AG08395 (cell line): ENCODE measurements around the gene ZNF804B.
A peak's percentile ranks its signal among the peaks of the same experiment; 100 is the strongest.

Source experiments
- DNase-seq: peaks from one replicate; pipeline ENCODE4 v3.0.0; 2012; ENCODE audit warnings: mixed read lengths, low spot score

ZNF804B gene

DNA sequence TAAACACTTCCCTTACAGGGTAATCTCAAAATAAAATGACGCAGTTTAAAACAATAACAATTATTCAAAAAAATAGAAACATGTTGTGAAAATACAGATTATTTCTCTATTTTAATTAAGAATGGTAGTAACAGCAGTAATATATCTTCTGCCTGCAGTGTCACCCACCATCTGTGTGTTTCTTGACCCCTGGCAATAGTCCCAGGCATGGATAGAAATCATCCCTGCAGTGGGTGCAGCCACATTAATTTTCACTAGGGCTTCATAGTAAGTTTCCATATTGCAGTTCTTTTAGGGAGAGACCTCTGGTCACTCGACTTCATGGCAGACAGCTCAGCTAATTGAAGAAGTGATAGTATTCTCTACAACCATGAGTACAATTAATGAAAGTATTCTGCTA, 506.1 kb downstream of the ZNF804B start:
- no peak for DNase-seq

DNA sequence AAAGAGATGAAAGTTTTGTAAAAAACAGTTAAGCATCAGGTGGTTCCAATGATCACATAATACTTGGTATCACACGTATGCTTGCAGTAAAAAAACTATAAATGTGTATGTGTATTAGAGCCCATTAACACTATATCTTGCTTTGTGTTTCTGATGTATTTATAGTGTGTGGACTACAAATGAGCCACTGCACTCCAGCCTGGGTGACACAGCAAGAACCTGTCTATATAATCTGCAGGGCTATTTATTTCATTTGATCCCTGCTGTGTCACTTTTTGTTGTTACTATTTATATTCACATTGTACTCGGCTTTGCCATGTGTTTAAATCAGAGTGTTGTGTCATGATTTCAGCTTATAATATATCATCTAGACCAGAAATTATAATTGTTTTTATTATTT, 523.8 kb downstream of the ZNF804B start:
- DNase-seq, result no peak

DNA sequence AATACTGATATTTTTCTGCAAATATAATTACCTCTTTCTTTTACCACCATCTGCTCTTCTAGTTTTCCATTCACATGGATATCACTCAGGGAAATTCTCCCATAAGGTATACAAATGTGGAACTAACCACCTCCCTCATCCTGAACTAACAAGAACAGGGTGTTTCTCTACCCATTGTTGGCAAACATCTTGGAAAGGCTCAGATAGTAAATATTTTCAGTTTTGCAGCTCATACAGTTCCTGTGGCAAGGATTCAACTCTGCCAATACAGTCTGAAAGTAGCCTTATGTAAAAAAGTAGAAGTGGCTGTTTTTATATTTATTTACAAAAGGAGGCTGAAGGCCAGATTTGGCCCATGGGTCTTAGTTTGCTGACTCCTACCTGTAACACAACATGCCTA, 549.0 kb downstream of the ZNF804B start:
- no peak for DNase-seq

DNA sequence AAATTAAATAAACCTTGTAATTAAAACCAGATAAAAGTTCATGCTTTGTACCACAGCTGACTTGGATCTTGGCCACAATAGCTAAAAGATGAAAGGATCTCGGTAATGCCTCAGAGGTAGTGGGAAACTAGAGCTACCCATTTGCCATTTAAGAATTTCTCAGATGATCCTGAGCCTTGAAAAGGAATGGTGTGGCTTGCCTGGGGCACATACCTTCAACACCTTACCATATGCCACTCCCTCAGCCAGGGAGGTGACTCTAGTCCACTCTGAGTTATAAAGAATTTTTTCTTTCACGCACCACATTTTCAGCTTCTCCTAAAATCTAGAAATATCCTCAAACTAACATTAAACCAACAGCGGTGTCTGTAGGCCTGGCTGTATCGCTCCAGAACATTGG, 552.4 kb downstream of the ZNF804B start:
- no peak for DNase-seq

DNA sequence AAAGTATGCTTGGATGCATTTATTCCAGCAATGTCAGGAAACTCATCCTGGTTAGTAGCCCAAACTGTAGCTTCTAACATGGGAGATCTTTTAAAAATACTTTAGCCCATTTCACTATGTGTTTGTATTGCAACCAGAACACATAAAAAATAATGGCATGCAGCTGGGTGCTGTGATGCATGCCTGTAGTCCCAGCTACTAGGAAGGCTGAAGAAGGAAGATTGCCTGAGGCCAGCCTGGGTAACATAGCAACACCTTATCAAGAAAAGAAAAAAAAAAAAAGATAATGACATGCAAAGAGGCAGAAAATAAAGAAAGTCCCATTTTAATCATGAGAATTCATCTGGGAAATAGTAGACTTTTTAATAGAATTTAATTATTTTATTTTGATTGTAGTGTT, 553.1 kb downstream of the ZNF804B start:
- no peak for DNase-seq

DNA sequence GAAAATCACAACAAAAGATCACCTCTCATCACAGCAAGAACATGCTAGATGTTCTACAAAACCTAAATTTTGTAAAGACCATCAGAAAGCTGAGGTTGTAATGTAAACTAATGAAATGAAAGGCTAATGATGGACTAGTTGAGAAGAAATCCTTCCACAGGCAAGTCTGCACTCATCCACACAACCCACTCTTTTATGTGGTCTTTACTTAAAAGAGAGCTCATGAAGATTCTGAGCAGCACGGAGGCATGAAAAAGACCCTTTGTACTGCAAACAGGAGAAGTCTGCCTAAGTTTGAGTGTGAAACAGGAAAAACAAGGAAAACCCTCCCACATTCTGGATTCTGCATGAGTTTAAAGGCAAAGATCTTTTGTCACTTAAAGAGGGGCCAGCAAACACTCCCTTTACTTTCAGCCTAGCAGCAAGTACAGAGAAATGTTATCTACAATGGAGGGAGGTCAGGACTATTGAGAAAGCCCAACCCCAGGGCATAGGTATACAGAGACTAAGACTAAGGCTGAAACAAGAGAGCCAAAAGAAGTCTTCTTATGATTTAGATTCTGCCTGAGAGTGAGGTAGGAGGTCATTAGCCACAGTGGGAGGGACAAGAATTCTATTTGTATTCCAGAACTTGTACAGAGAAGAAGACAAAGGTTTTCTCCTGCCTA, 557.2 kb downstream of the ZNF804B start:
- DNase-seq, result no peak

DNA sequence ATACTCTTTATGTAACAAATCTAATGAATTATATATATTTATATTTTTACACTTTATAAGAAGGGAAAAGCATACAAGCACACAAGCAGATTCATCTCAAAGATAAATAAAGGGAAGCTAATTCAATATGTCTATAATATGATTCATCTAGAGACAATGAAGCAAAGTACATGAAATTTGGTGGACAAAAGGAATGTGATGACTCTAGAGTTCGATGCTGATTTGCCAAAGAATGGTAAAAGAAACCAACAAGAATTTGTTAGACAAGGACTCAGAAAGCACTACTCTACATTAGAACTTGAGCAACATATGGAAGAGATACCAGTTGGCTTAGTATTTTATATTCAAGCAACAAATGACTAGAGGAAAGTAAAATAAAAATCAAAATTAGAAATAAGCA, 572.5 kb downstream of the ZNF804B start:
- peak; percentile 3 for DNase-seq

DNA sequence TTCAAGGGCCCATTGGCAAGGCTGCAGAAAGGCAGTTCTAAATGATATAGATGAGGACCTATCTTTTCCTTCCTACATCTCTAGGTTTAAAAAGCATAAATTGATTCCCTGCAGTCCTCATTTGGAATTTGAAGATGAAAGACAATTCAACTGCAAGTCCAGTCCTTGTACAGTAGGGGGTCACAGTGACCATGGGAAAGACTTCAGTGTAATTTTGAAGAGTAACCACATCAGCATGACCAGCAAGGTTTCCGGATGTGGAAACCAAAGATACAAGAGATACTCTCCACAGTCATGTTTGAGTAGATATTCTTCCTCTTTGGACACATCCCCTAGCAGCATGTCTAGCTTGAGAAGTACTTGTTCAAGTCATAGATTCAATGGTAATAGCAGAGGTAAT, 575.3 kb downstream of the ZNF804B start:
- no peak for DNase-seq

DNA sequence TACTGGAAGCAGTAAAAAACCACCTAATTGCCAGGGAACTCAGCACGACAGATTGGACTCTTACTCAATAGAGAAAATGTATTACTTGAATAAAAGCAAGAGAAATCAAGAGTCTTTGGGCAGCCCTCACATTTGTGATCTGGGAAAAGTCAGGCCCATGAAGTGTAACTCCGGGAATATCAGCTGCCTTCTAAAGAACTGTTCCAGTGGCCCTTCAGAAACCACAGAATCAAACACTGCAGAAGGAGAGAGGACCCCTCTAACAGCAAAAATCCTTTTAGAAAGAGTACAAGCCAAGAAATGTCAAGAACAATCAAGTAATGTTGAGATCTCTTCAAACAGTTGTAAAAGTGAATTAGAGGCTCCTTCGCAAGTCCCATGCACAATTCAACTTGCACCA, 576.0 kb downstream of the ZNF804B start:
- no peak for DNase-seq

DNA sequence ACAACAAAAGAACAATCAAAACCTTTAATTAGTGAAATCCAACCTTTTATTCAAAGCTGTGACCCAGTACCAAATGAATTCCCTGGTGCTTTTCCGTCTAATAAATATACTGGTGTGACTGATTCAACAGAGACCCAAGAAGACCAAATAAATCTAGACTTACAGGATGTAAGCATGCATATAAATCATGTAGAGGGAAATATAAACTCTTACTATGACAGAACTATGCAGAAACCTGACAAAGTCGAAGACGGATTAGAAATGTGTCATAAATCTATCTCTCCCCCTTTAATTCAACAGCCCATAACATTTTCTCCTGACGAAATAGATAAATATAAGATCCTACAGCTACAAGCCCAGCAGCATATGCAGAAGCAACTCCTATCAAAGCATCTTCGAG, 576.6 kb downstream of the ZNF804B start:
- no peak for DNase-seq

DNA sequence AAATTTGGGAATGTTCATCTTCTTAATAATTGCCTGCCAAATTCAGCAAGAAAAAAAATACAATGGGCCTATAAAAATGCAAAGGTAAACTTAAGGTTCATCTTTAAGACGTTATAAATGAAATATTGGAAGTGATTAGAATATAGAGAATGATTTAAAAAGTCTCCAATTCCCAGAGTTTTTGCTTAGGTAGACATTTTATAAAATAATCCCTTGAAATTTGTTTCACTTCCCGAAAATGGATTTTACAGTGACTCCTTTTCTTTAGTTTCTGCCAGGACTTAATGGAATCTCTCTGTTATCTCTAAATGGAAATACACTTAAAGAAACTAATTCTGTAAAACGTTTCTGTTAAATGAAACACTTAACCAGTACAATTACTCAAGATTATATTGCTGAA, 580.2 kb downstream of the ZNF804B start:
- DNase-seq, result no peak

DNA sequence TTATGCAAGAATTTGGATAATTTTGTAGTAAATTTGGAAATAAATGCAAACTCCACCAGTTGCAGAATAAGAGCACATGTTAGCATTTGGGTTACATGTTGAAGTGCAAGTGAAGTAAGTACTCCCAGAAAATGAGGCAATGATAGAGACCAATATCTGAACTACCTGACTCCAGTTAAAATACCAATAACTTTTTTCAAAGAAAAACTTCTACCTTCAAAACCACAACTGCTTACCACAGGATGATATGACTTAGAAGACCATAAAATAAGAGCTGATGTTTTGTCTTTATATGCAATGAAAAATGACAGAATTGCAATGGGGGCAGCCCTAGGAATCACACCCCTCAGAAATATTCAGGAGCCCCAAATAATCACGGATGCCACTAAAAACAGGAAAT, 597.6 kb downstream of the ZNF804B start:
- no peak for DNase-seq

DNA sequence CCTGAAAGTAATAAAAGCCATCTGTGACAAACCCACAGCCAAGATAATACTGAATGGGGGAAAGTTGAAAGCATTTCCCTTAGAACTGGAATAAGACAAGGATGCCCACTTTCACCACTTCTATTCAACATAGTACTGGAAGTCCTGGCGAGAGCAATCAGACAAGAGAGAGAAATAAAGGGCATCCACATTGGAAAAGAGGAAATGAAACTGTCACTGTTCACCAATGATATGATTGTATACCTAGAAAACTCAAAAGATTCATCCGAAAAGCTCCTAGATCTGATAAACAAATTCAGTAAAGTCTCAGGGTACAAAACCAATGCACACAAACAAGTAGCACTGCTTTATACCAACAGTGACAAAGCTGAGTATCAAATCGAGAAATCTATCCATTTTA, 617.7 kb downstream of the ZNF804B start:
- DNase-seq, result no peak

DNA sequence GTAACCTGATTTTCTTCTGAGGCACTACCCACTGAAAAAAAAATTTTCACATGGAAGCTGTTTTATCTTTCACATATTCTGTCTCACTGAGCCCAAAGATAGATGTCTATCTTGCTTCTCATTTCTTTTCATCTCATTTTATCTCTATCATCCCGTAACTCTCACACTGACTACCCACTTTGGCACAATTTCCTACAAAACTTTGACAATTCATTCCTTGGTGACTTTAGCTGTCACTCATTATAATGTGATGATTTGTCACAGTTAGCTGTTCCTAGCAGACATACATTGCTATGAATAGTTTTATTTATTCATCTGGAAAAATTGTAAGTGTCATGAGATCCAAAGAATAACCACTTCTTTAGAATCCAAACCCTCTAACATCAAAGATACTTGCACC, 625.9 kb downstream of the ZNF804B start:
- no peak for DNase-seq
